H9 (cell line): Measurements from ENCODE around the gene NCOA1. TPM values are rescaled to one million over a fixed set of nuclear protein-coding genes. Genes with fewer than 3 reads are reported as not detected.
A peak's percentile ranks its signal among the peaks of the same experiment; 100 is the strongest.

Experiments
- DNase-seq: peaks from one replicate; pipeline ENCODE4 v3.0.0-alpha.2; 2017
- H2AFZ ChIP-seq: one replicate; pipeline ENCODE4 v1.6.1; 2013; ENCODE audit warnings: mild to moderate bottlenecking, low read length, control low read depth, moderate library complexity
- H2AK5ac ChIP-seq: 2 replicates; pipeline ENCODE4 v1.6.1; 2013; ENCODE audit warnings: low read length, control low read depth, mixed read lengths; ENCODE audit not compliant: insufficient read length
- H2BK120ac ChIP-seq: one replicate; pipeline ENCODE4 v1.6.1; 2013; ENCODE audit warnings: low read depth, mild to moderate bottlenecking, low read length, control low read depth, inconsistent platforms; ENCODE audit not compliant: poor library complexity, severe bottlenecking
- H2BK12ac ChIP-seq: 2 replicates; pipeline ENCODE4 v1.6.1; 2013; ENCODE audit warnings: low read length, control low read depth, mixed read lengths, low read depth; ENCODE audit not compliant: insufficient read length
- H2BK15ac ChIP-seq: 2 replicates; pipeline ENCODE4 v1.6.1; 2013; ENCODE audit warnings: low read depth, low read length, control low read depth
- H2BK20ac ChIP-seq: one replicate; pipeline ENCODE4 v1.6.1; 2013; ENCODE audit warnings: low read depth, mild to moderate bottlenecking, low read length, control low read depth, inconsistent platforms; ENCODE audit not compliant: poor library complexity, severe bottlenecking
- H2BK5ac ChIP-seq: 2 replicates; pipeline ENCODE4 v1.6.1; 2013; ENCODE audit warnings: low read length, control low read depth, mixed read lengths; ENCODE audit not compliant: insufficient read length
- H3K14ac ChIP-seq: 2 replicates; pipeline ENCODE4 v1.6.1; 2013; ENCODE audit warnings: low read length, control low read depth; ENCODE audit not compliant: insufficient read depth
- H3K18ac ChIP-seq: 2 replicates; pipeline ENCODE4 v1.6.1; 2013; ENCODE audit warnings: low read depth, mild to moderate bottlenecking, mixed read lengths, low read length, control low read depth; ENCODE audit not compliant: insufficient read length
- H3K23ac ChIP-seq: 2 replicates; pipeline ENCODE4 v1.6.1; 2013; ENCODE audit warnings: low read length, control low read depth, mixed read lengths, low read depth; ENCODE audit not compliant: insufficient read length
- H3K23me2 ChIP-seq: 2 replicates; pipeline ENCODE4 v1.6.1; 2013; ENCODE audit warnings: low read depth, mild to moderate bottlenecking, mixed read lengths, low read length, control low read depth; ENCODE audit not compliant: insufficient read length, poor library complexity, severe bottlenecking
- H3K27ac ChIP-seq: 2 replicates; pipeline ENCODE4 v1.5.1; 2013; ENCODE audit warnings: low read length, control low read depth, mixed read lengths, low read depth; ENCODE audit not compliant: insufficient read length
- H3K27me3 ChIP-seq: 2 replicates; pipeline ENCODE4 v1.6.1; 2013; ENCODE audit warnings: low read length, control low read depth, inconsistent platforms; ENCODE audit not compliant: insufficient read depth
- H3K4ac ChIP-seq: 2 replicates; pipeline ENCODE4 v1.6.1; 2013; ENCODE audit warnings: low read depth, mild to moderate bottlenecking, control low read depth, inconsistent platforms, low read length, moderate library complexity
- H3K4me1 ChIP-seq: 2 replicates; pipeline ENCODE4 v1.6.1; 2013; ENCODE audit warnings: low read length, control low read depth, inconsistent platforms; ENCODE audit not compliant: insufficient read depth
- H3K4me2 ChIP-seq: 2 replicates; pipeline ENCODE4 v1.6.1; 2013; ENCODE audit warnings: low read length, control low read depth, mixed read lengths; ENCODE audit not compliant: insufficient read length, insufficient read depth
- H3K56ac ChIP-seq: 2 replicates; pipeline ENCODE4 v1.6.1; 2013; ENCODE audit warnings: low read depth, mild to moderate bottlenecking, mixed read lengths, low read length, control low read depth; ENCODE audit not compliant: insufficient read length
- H3K79me1 ChIP-seq: 2 replicates; pipeline ENCODE4 v1.6.1; 2013; ENCODE audit warnings: low read depth, mild to moderate bottlenecking, moderate library complexity, low read length, control low read depth, inconsistent platforms; ENCODE audit not compliant: insufficient read depth, poor library complexity, severe bottlenecking
- H3K79me2 ChIP-seq: 2 replicates; pipeline ENCODE4 v1.6.1; 2013; ENCODE audit warnings: low read length, control low read depth, inconsistent platforms; ENCODE audit not compliant: insufficient read depth
- H3K9ac ChIP-seq: 2 replicates; pipeline ENCODE4 v1.6.1; 2013; ENCODE audit warnings: low read length, control low read depth, mixed read lengths; ENCODE audit not compliant: insufficient read length; ENCODE audit errors: extremely low read depth
- H3K9me3 ChIP-seq: one replicate; pipeline ENCODE4 v1.6.1; 2013; ENCODE audit warnings: low read depth, low read length, inconsistent platforms; ENCODE audit not compliant: control insufficient read depth
- H3T11ph ChIP-seq: one replicate; pipeline ENCODE4 v1.6.1; 2013; ENCODE audit warnings: mild to moderate bottlenecking, low read length, control low read depth, inconsistent platforms
- H4K20me1 ChIP-seq: one replicate; pipeline ENCODE4 v1.6.1; 2013; ENCODE audit not compliant: control insufficient read depth, insufficient read length, insufficient read depth
- H4K5ac ChIP-seq: 2 replicates; pipeline ENCODE4 v1.6.1; 2013; ENCODE audit warnings: low read depth, mild to moderate bottlenecking, mixed read lengths, low read length, control low read depth; ENCODE audit not compliant: insufficient read length
- H4K8ac ChIP-seq: replicated peaks from 2 replicates; pipeline ENCODE4 v1.6.1; 2013; ENCODE audit warnings: low read length, control low read depth, mixed read lengths, low read depth; ENCODE audit not compliant: insufficient read length
- H4K91ac ChIP-seq: 2 replicates; pipeline ENCODE4 v1.6.1; 2013; ENCODE audit warnings: low read depth, mild to moderate bottlenecking, moderate library complexity, mixed read lengths, low read length, control low read depth; ENCODE audit not compliant: insufficient read length
- H3K27ac Mint-ChIP-seq, 3 experiments: 2 replicates in 2 of 3; 3 replicates in 1 of 3; pipeline ENCODE4 v1.8.0; 2020 to 2021; ENCODE audit warnings: mixed read lengths in 3 of 3, mild to moderate bottlenecking in 1 of 3, moderate library complexity in 1 of 3
- H3K27me3 Mint-ChIP-seq: 2 replicates; pipeline ENCODE4 v1.8.0; 2021; ENCODE audit warnings: low read depth, mild to moderate bottlenecking, moderate library complexity, mixed read lengths
- H3K36me3 Mint-ChIP-seq, 3 experiments: 2 replicates in 2 of 3; 3 replicates in 1 of 3; pipeline ENCODE4 v1.8.0; 2020 to 2021; ENCODE audit warnings: low read depth in 3 of 3, mixed read lengths in 3 of 3; ENCODE audit not compliant: insufficient read depth in 1 of 3
- H3K4me1 Mint-ChIP-seq, 2 experiments: 2 replicates each; pipeline ENCODE4 v1.8.0; 2020; ENCODE audit warnings: mixed read lengths in 2 of 2
- H3K4me3 Mint-ChIP-seq, 2 experiments: 2 replicates in 1 of 2; 3 replicates in 1 of 2; pipeline ENCODE4 v1.8.0; 2020 to 2021; ENCODE audit warnings: mild to moderate bottlenecking in 2 of 2, mixed read lengths in 2 of 2, moderate library complexity in 1 of 2
- H3K9me3 Mint-ChIP-seq, 2 experiments: 2 replicates in 1 of 2; 3 replicates in 1 of 2; pipeline ENCODE4 v1.8.0; 2020; ENCODE audit warnings: mild to moderate bottlenecking in 2 of 2, mixed read lengths in 2 of 2, moderate library complexity in 1 of 2
- CTCF ChIP-seq: fragments of 200-600 bp; sonication (generic); conservative IDR thresholded peaks from 3 replicates; pipeline ENCODE4 v1.8.0; 2021; ENCODE audit warnings: antibody characterized with exemption, mild to moderate bottlenecking
- WGBS: extraction: QIAGEN DNeasy Blood & Tissue Kit; methylation state at CpG from one replicate; pipeline ENCODE4 v1.1.7; 2013; ENCODE audit warnings: missing lambda C conversion rate, low lambda C conversion rate, mixed read lengths; ENCODE audit not compliant: insufficient read length; ENCODE audit errors: extremely low coverage; 5-methylcytosine and 5-hydroxymethylcytosine counted together
- total RNA-seq: library from RNA; stranded (reverse); gene quantifications from 2 replicates; pipeline ENCODE4 v1.2.1, GENCODE V29; 2021

NCOA1 gene
- total RNA-seq, 1 experiment from 2014 or later: 14.8 TPM

DNA sequence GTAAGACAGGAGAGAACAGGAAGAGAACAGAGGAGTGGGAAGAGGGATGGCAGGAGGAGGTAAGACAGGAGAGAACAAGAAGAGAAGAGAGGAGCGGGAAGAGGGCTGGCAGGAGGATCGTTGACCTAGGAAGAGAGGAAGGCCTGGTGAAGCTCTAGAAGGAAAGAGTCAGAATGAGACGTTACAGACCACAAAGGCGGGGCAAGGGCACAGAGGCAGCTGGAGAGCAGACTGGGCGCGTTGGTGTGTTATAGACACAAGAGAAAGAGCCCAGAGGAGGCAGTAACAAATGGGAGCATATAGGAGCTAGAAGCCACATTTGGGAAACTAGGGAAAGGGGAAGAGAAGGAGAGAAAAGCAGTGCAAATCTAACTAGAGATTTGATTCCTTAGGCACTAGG lies 275.6 kb downstream of the NCOA1 start:
- no peak overlapping the region for H4K5ac ChIP-seq
- no peaks in the 10 kb centered on the region for H3K23me2 ChIP-seq
- H4K8ac ChIP-seq: no peak overlapping the region
- no peak overlapping the region for H3K56ac ChIP-seq
- no peaks in the 10 kb centered on the region for H3K27me3 Mint-ChIP-seq
- H2BK15ac ChIP-seq: no peak overlapping the region
- no peaks in the 10 kb centered on the region for H3K27me3 ChIP-seq
- no peak overlapping the region for H3K4me2 ChIP-seq
- no peak for DNase-seq
- H2BK120ac ChIP-seq: no peak overlapping the region
- no peaks in the 10 kb centered on the region for H3K4me1 ChIP-seq
- no peaks in the 10 kb centered on the region for H4K20me1 ChIP-seq
- no peak overlapping the region for H3K14ac ChIP-seq
- H3K23ac ChIP-seq: no peak overlapping the region
- H2BK20ac ChIP-seq: no peak overlapping the region
- peak overlapping the region in 2 of 3 experiments; percentile 10 to 47; a peak in 2 of 7 replicates for H3K27ac Mint-ChIP-seq
- WGBS: no CpG with 5 or more reads among the region's 6 CpGs
- no peak overlapping the region for H3K4me3 Mint-ChIP-seq
- peaks cover 0 to 3% of the 10 kb centered on the region in 2 experiments; a peak in 1 of 5 replicates for H3K9me3 Mint-ChIP-seq
- peaks cover 0 to 2% of the 10 kb centered on the region in 2 experiments; a peak in 2 of 4 replicates for H3K4me1 Mint-ChIP-seq
- H3K36me3 Mint-ChIP-seq: peaks cover 7 to 22% (median 19%) of the 10 kb centered on the region in 3 experiments
- no peaks in the 10 kb centered on the region for H3K9me3 ChIP-seq
- no peak overlapping the region for H3K4ac ChIP-seq
- no peak overlapping the region for H4K91ac ChIP-seq
- no peak for TF ChIP-seq CTCF
- no peaks in the 10 kb centered on the region for H3K79me2 ChIP-seq
- no peak overlapping the region for H3T11ph ChIP-seq
- H3K9ac ChIP-seq: no peak overlapping the region
- H2BK12ac ChIP-seq: no peak overlapping the region
- H3K18ac ChIP-seq: no peak overlapping the region
- no peak overlapping the region for H2AK5ac ChIP-seq
- no peak overlapping the region for H2BK5ac ChIP-seq
- no peak overlapping the region for H3K27ac ChIP-seq
- H3K79me1 ChIP-seq: no peaks in the 10 kb centered on the region
- no peak overlapping the region for H2AFZ ChIP-seq
